HFFc6 (cell line): ENCODE measurements around the gene PIK3R5. TPM values are rescaled to one million over a fixed set of nuclear protein-coding genes. Genes with fewer than 3 reads are reported as not detected.

Experiments
- DNase-seq: peaks from one replicate; pipeline ENCODE4 v3.0.0-alpha.2; 2018
- H3K27ac Mint-ChIP-seq: 2 replicates; pipeline ENCODE4 v1.8.0; 2020; ENCODE audit warnings: mild to moderate bottlenecking, mixed read lengths
- H3K27me3 Mint-ChIP-seq: 2 replicates; pipeline ENCODE4 v1.8.0; 2021; ENCODE audit warnings: mild to moderate bottlenecking, moderate library complexity, mixed read lengths; ENCODE audit not compliant: insufficient read depth
- H3K36me3 Mint-ChIP-seq: 2 replicates; pipeline ENCODE4 v1.8.0; 2021; ENCODE audit warnings: low read depth, mixed read lengths
- H3K4me1 Mint-ChIP-seq: 2 replicates; pipeline ENCODE4 v1.8.0; 2020; ENCODE audit warnings: low read depth, mixed read lengths
- H3K4me3 Mint-ChIP-seq: 2 replicates; pipeline ENCODE4 v1.8.0; 2020; ENCODE audit warnings: mild to moderate bottlenecking, moderate library complexity, mixed read lengths
- H3K9me3 Mint-ChIP-seq: 2 replicates; pipeline ENCODE4 v1.8.0; 2020; ENCODE audit warnings: mild to moderate bottlenecking, mixed read lengths
- total RNA-seq, 6 experiments: library from RNA; stranded (reverse); fragmentation: NEBNext Ultra II Directional; extraction: Animal tissue kit (Norgen Biotek cat#: 25700); gene quantifications; 2 replicates in 1 of 6; 3 replicates in 5 of 6; pipeline ENCODE4 v1.2.3, GENCODE V29; 2021
- TF ChIP-seq, protein P1 (sequence below): fragments of 200-600 bp; sonication (generic); IDR thresholded peaks from 2 replicates; pipeline ENCODE4 v1.5.0; 2021; ENCODE audit warnings: antibody characterized with exemption, mild to moderate bottlenecking

PIK3R5 gene
- total RNA-seq, 6 experiments from 2014 or later: not detected

DNA sequence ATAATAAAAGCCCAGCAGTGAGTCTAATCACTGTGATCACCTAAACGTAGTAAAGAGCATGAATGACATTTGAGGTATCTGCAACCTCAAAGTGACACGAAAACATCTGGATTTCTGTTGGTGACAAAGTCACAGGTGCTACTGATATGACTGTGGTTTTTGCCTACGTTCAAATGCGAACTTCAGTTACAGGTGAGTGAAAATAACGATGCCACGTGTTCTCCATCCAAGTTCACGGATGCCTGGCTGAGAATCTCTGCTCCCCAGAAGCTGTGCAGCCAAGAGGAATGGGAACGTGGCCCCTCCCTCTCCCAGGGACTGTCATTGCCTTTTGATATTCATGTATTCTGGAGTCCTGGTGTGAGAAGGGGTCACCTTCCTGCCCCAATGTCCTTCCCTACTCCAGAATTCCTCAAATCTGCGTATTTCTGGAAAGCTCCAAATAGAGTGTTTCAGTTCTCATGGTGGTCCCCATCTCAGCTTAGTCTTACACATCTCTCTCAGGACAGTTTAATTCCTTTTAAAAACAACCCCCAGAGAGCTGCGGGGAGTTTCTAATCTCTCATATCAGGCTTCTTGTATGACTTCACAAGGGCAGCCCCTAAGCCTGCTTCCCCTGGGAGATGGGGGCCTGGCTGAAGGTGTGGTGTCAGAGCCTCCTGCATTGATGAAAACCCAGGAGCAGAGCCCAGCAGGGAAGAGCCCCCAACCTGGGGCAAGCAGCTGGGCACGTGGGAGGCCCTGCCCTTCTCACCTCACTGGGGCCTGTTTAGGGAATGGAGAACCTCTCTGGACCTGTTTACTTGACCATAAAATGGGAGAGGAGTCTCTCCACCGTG lies 25.8 kb downstream of the PIK3R5 start:
- no peaks in the 10 kb centered on the region for H3K4me1 Mint-ChIP-seq
- H3K27ac Mint-ChIP-seq: no peak overlapping the region
- H3K9me3 Mint-ChIP-seq: peaks cover 37% of the 10 kb centered on the region
- no peak for DNase-seq
- H3K36me3 Mint-ChIP-seq: no peaks in the 10 kb centered on the region
- H3K4me3 Mint-ChIP-seq: no peak overlapping the region
- H3K27me3 Mint-ChIP-seq: no peaks in the 10 kb centered on the region; the same call in none of the 2 replicates
- TF ChIP-seq, protein P1, sequence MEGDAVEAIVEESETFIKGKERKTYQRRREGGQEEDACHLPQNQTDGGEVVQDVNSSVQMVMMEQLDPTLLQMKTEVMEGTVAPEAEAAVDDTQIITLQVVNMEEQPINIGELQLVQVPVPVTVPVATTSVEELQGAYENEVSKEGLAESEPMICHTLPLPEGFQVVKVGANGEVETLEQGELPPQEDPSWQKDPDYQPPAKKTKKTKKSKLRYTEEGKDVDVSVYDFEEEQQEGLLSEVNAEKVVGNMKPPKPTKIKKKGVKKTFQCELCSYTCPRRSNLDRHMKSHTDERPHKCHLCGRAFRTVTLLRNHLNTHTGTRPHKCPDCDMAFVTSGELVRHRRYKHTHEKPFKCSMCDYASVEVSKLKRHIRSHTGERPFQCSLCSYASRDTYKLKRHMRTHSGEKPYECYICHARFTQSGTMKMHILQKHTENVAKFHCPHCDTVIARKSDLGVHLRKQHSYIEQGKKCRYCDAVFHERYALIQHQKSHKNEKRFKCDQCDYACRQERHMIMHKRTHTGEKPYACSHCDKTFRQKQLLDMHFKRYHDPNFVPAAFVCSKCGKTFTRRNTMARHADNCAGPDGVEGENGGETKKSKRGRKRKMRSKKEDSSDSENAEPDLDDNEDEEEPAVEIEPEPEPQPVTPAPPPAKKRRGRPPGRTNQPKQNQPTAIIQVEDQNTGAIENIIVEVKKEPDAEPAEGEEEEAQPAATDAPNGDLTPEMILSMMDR: no peak

- H3K27me3 Mint-ChIP-seq: no peaks in the 10 kb centered on the region; the same call in none of the 2 replicates
- TF ChIP-seq, protein P1: no peak
- no peaks in the 10 kb centered on the region for H3K4me1 Mint-ChIP-seq
- no peak overlapping the region for H3K4me3 Mint-ChIP-seq
- no peaks in the 10 kb centered on the region for H3K36me3 Mint-ChIP-seq
- H3K9me3 Mint-ChIP-seq: peaks cover 32% of the 10 kb centered on the region
- no peak overlapping the region for H3K27ac Mint-ChIP-seq
- no peak for DNase-seq
Measured at GRCh38 chr17:8938933-8939332, 26.6 kb downstream of the PIK3R5 start.

- Mint-ChIP-seq H3K9me3 (peaks cover 33% of the 10 kb centered on the region), H3K4me1 (no peaks in the 10 kb centered on the region), H3K27me3 (no peaks in the 10 kb centered on the region; the same call in none of the 2 replicates), H3K27ac (no peak overlapping the region), H3K4me3 (no peak overlapping the region), H3K36me3 (no peaks in the 10 kb centered on the region; the same call in 1 of the 2 replicates)
- TF ChIP-seq, protein P1: no peak
- DNase-seq: no peak
Measured at GRCh38 chr17:8935191-8935590, 30.3 kb downstream of the PIK3R5 start.

GRCh38 chr17:8934346-8934745 lies 31.2 kb downstream of the PIK3R5 start:
- TF ChIP-seq, protein P1: no peak
- H3K4me3 Mint-ChIP-seq: no peak overlapping the region
- no peaks in the 10 kb centered on the region; the same call in 1 of the 2 replicates for H3K36me3 Mint-ChIP-seq
- no peak overlapping the region for H3K27ac Mint-ChIP-seq
- H3K27me3 Mint-ChIP-seq: no peaks in the 10 kb centered on the region; the same call in 1 of the 2 replicates
- peaks cover 33% of the 10 kb centered on the region for H3K9me3 Mint-ChIP-seq
- no peak for DNase-seq
- H3K4me1 Mint-ChIP-seq: no peaks in the 10 kb centered on the region

DNA sequence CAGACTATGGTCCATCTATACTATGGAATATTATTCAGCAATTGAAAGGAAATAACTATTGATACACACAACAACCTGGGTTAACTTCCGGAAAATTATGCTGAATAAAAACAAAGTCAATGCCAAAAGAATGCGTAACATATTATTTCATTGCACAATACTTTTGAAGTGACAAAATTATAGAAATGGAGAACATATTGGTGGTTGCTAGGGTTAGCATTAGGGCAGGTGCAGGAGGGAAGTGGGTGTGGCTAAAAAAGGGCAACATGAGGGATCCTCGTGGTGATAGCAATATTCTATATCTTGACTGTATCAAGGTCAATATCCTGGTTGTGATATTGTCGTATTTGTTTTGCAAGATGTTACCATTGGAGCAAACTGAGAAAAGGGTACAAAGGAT lies 34.9 kb downstream of the PIK3R5 start:
- Mint-ChIP-seq H3K4me1 (no peaks in the 10 kb centered on the region), H3K9me3 (peaks cover 43% of the 10 kb centered on the region), H3K4me3 (no peak overlapping the region), H3K36me3 (no peaks in the 10 kb centered on the region; the same call in 1 of the 2 replicates), H3K27me3 (no peaks in the 10 kb centered on the region; the same call in 1 of the 2 replicates), H3K27ac (no peak overlapping the region)
- TF ChIP-seq, protein P1: no peak
- no peak for DNase-seq
